Cardiac septum (tissue), 1 donor: Measurements from ENCODE around the gene KRTCAP2. TPM values are rescaled to one million over a fixed set of nuclear protein-coding genes. Genes with fewer than 3 reads are reported as not detected.
"Not testable (repeated sequence)": the region's sequence is repeated elsewhere in the genome, so short reads cannot be mapped to it uniquely, and the experiment has no call there.

Experiments
- DNase-seq: peaks from one replicate; pipeline ENCODE4 v3.0.0-alpha.2; 2020; ENCODE audit warnings: low spot score
- intact Hi-C: fragments of 100-400 bp; cut with DNase I; formaldehyde crosslinking; loops from one replicate; pipeline ENCODE4 v1.14.0; 2022
- total RNA-seq: library from RNA; stranded (reverse); fragmentation: NEBNext Ultra II Directional; extraction: Animal tissue kit (Norgen Biotek cat#: 25700); gene quantifications from one replicate; pipeline ENCODE4 v1.2.1, GENCODE V29; 2021
- donor health status: DM: no; HTN: no; CAD: no.

KRTCAP2 gene
- total RNA-seq, 1 donor from 2014 or later = 112 TPM

DNA sequence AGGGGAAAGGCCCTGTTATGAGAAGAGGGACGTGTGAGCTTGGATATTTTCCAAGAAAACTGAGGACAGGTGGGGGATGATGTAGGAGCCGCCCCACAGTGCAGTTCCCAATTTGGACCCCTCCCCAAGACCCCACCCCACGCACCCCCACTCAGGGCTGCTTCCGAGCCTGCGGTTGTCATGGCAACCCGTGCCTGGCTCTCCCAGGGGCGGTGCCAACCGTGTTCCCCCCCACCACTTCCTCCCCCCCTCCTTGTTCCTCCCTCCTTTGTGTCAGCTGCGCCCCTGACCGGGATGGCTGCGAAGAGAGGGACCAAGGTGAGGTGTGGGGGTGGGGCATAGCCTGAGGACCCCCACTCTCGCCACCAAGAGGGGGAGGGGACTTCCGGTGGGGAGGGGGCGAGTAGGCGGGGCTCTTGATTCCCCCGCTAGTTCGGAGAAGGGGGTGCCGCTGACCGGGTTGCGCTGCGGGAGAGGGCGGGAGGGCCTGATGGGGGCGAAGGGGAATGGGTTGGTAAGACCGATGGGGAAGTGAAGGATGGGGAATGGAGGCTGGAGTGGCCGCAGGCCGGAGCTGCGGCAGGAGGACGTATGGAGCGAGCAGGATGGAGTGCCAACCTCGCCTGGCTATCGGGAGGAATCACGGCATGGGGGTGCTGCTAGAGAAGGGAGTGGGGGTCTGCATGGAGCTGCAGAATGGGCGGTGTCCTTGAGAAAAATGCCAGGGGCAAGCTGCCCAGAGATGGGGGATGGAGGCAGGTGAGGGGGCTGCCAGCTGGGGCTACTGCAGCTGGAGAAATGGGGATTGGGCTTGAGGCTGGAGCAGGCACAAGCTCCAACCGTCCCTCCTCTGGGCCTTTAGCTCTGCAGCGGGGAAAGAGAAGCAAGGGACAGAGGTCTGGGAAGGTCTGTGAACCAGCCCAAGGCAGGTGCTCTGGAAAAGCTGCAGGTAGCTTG, 1.5 kb upstream of the KRTCAP2 start:
- peak; percentile 75 for DNase-seq
- intact Hi-C loops = loop anchor here (5.0 kb wide), 1 partner anchor 53 kb away; no protein-coding TSS in a partner anchor

DNA sequence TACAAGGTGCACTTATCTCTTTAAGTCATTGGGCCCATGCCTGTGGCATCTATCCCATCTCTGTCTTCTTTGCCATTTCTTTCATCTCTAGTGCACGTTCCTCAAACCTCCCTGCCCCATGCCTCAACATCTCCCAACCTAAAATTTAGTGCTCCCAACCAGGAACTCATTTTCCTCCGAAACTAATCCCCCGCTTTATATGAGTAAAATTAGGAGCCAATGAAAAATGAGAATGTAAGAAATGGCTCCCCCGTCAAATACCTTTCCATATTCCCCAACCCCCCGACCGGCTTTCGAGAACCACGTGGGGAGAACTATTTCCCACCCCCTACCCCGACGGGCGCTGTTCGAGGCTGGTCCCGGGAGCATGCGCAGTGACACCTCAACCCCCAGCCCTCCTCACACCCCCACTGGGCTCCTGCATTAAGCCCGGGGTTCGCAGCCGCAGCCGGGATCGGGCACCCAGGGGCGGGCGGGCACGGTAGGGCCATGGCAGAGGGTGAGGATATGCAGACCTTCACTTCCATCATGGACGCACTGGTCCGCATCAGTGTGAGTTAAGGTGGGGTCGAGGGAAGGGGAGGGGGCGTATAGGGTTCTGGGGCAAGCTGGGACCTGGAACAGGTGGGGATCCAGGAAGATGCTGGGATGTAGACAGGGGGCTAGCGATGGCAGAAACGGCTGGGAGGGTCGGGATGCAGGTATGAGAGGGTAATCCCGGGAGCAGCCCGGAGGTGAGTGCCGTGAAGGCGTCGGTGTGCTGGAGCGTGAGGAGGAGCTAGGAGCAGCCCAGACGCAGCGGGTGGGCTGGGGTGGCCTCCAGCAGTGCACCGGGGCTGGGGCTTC, 597 bp upstream of the KRTCAP2 start, which contains the start of gene TRIM46:
Gene TRIM46, plus strand, starts transcription at position 372 of the 846 bp plus-strand sequence. Its CDS starts 118 bp downstream, at position 490.
- peak; percentile 74 for DNase-seq
- intact Hi-C loops = no loop called here

DNA sequence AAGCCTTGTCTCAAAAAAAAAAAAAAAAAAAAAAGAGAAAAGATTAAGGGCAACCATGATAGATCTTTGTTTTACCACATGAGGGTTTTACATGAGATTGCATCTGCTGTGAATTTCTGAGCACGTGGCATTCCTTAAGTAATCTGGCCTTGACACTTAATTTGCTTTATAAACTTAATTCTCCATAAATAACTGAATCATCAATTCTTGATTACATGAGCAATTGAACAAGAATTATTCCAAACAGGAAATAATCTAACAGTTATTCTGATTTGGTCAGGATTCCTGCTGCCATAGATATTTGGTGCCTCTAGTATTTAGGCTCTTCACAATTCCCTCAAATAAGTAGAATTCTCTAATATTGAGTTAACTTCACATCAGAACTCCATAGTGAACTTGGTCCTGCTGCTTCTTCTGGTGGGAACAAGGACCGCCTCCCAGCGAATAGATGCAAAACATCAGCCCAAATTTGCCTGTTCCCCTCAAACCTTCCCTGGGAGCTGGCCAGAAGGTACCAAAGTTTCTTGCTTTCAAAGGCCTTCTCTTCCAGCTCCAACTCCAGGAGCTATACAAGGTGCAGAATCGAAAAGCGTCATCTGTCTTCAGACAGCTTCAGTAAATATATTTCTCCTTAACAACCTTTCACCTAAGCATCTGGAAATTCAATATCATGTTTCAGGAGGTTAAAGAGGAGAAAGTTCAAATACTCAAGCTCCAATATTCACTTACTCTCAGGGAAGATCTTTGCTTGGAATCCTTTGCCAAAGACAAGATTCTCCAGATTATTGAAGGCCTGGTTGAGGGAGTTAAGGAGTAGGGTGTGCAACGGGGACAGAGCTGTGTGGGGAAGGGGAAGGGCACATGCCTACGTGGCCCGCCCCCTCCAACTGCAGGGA, 1.0 kb downstream of the KRTCAP2 start:
- intact Hi-C loops = no loop called here
- no peak for DNase-seq

DNA sequence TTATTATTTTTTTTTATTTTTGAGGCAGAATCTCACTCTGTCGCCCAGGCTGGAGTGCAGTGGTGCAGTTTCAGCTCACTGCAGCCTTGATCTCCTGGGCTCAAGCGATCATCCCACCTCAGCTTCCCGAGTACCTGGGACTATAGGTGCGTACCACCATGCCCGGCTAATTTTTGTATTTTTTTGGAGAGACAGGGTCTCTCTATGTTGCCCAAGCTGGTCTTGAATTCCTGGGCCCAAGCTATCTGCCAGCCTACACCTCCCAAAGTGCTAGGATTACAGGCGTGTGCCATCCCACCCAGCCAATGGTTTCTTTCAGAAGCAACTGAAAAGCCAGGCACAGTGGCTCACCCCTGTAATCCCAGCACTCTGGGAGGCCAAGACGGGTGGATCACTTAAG, 2.3 kb downstream of the KRTCAP2 start:
- intact Hi-C loops = no loop called here
- DNase-seq = no peak

DNA sequence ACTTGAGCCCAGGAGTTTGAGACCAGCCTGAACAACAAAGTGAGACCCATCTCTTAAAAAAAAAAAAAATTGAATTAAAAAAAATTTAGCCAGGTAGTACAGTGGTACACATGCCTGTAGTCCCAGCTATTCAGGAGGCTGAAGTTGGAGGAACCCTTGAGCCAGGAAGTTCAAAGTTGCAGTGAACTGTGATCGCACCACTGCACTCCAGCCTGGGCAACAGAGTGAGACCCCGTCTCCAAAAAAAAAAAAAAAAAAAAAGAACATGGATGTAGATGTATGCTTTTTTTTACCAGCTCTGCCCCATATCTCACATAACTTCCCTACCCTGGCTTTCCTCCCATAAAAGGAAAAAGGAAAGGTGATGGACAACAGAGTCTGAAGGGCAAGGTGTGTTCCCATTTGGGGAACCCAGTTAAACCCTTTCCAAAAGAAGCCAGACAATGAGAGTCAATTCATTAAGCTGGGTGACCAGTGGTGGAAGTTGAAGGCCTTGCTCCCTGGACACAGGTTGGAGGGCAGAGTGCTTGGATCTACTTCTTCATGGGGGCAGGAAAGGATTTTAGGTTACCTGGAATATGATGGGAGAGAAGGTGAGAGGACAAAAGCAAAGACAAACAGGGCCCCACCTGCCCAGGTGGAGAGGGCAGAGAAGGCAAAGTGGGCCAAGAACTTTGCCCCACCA, 2.9 kb downstream of the KRTCAP2 start:
- intact Hi-C loops = no loop called here
- no peak for DNase-seq

DNA sequence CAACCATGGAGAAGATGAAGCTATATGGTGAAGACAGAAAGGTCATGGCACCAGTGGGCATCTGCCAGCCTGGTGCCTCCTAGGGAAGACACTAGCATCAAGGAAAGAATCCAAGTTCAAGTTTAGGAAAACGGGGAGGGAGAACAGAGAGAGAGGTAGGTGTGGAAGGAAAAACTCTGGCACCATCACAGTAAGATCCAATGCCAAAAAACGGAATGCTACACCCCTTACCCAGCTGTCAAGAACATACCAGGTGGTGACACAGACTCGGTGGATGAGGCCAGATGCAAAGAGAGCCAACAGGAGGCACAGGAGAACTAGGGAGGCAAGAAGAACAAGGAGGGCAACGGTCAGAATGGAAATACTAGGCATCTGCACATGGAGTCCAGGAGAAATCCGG, 3.6 kb downstream of the KRTCAP2 start:
- intact Hi-C loops = no loop called here
- DNase-seq = no peak

DNA sequence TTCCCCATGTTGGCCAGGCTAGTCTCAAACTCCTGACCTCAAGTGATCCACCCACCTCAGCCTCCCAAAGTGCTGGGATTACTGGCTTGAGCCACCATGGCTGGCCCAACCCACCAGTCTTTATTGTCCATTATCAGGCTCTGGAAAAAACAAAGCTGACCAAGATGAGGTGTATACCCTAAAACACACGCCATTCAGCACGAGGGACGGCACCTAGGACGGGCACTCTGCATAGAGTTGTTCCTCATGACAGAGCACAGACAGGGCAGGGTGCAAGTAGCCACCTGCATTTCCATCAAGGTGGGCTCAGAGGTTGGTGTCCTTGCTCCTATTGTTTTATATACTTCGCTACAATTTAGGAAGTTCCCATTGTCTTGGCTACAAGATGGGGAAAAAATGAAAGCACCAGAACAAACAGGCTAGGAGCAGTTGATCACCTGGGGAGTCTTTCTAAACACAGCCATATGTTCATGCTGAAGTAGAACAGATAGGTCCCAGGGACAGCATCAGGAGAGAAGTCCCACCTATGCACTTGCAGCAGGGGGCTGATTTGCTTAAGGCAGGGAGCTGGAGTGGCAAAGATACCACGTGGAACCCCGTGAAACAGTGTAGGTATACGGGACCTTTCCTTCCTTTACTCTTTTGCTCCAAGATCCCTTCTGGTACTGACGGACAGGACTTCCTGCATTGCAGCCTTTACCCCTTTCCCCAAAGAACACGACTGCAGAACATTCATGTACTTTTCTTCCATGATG, 4.5 kb downstream of the KRTCAP2 start:
- no peak for DNase-seq
- intact Hi-C loops = loop anchor here (1.0 kb wide), 1 partner anchor 77 kb away; no protein-coding TSS in a partner anchor

DNA sequence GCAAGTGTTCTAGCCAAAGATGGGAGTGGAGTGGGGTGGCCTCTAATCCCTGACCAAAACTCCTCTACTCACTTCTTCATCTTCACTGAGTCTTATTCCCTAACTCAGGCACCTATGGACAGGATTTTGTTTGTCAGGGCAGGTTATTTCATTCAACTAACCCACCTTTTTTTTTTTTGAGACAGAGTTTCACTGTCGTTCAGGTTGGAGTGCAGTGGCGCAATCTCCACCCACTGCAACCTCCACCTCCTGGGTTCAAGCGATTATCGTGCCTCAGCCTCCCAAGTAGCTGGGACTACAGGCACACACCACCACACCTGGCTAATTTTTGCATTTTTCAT, 5.0 kb downstream of the KRTCAP2 start:
- intact Hi-C loops = loop anchor here (1.0 kb wide), 1 partner anchor 77 kb away; no protein-coding TSS in a partner anchor
- DNase-seq = not testable (repeated sequence)

DNA sequence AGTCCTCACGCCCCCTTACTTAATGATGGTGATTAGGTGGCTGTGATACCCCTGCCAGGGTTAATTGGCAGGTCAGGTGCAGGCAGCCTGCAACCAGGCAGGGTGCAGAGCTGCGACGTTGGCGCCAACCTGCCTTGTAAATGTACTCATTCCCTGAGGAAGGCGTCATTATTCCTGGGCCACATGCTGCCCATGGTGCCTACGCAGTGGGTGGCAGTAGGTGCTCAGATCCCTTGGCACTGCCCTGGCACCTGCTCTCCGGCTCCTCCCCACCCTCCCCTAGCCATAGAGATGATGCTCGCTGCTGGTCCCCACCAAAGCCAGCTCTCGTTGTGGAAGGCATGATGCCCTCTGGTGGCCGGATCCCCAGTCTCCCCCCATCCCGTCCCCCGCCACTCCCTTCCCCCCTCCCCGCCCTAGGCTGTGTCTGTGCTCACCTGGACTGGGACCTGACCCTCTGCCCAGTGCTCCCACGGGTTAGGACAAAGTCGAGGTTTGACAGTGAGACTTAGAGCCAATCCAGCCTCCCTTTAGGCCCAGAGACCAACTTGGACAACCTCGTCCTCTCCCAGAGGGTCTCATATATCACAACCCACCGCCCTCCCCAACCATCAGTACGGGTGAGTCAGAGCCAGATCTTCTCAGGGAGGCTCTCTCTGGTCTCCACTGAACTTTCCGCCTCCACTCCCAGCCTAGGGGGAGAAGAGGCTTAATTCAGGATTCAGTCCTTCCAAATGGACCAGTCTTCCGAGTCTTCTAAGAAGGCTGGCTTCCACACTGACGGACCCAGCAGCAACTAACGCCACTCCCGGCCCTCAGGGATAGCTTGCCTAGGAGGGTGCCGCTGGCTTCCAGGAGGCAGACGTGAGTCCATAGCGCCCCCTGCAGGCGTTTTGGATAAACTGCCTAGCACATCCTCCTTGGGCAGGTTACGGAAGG, 5.7 kb downstream of the KRTCAP2 start:
- intact Hi-C loops = loop anchor here (1.0 to 2.0 kb wide), 3 partner anchors 39 to 76 kb away; no protein-coding TSS in a partner anchor
- peak; percentile 95 for DNase-seq

DNA sequence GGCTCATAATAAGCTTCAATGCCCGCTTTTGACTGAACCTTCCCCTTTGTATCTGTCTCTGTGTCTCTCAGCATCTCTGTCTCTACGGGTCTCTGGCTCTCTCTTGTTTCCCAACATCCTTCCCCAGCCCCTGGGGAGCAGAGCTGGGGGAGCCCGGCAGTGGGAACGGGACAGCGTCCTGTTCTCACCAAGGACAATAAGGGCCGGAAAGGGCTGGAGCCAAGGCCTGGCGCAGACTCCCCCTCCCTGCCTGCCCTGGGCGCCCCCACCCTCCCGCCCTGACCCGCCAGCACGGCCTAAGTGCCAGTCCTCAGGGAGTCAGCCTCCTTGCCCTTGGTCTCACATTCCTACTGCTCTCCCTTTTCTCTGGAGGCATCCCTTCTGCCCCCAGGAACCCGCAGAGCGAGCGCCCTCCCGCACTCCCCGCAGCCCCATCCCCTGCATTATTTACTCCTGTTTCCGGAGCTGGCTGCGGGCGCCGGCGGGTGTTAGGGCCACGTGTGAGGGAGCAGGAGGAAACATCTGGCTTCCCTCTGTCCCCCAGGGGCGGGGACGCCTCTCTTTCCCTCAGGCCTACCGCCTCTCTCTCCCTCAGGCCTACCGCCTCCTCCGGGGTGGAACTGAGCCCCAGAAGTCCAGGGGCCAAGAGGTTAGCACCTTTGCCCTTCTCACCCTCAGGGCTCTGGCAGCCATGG, 6.5 kb downstream of the KRTCAP2 start:
- intact Hi-C loops = loop anchor here (1.0 to 2.0 kb wide), 2 partner anchors 38 to 72 kb away; no protein-coding TSS in a partner anchor
- no peak for DNase-seq

DNA sequence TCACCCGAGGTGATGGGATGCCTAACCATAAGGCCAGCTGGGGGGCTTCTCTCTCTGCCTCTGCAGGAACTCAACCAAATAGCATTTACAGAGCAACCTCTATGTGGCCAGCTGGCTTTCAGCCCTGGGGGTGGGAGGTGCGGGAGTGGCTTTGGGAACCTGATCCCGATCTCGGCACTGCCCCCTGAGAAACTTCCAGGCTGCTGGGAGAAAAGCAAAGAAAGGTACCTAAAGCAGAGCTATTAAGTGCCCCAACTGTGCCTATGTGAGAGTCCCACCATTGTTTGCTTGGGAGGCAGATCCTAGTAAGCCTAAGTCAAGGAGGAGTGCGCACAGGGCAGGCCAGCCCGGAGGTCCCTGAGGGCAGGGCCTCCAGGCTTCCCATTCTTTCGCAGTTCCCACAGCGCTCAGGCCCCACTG, 7.0 kb downstream of the KRTCAP2 start:
- no peak for DNase-seq
- intact Hi-C loops = loop anchor here (2.0 kb wide), 1 partner anchor 37 kb away; no protein-coding TSS in a partner anchor

DNA sequence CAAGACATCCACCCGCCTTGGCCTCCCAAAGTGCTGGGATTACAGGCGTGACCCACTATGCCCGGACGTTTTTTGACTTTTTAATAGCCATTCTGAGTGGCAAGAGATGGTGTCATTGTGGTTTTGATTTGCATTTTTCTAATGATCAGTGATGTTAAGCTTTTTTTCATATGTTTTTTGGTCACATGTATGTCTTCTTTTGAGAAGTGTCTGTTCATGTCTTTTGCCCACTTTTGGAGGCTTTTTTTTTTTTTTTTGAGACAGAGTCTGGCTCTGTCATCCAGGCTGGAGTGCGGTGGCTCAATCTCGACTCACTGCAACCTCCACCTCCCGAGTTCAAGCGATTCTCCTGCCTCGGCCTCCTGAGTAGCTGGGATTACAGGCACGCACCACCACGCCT, 8.5 kb downstream of the KRTCAP2 start:
- intact Hi-C loops, DNase-seq: not testable (repeated sequence)

DNA sequence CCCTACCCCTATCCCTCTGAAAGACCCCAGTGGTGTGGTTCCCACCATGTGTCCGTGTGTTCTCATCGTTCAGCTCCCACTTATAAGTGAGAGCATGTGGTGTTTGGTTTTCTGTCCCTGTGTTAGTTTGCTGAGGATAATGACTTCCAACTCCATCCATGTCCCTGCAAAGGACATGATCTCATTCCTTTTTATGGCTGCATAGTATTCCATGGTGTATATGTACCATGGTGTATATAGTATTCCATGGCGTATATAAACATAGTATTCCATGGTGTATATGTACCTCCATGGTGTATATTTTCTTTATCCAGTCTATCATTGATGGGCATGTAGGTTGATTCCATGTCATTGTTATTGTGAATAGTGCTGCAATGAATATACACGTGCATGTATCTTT, 9.3 kb downstream of the KRTCAP2 start:
- intact Hi-C loops, DNase-seq: not testable (repeated sequence)

DNA sequence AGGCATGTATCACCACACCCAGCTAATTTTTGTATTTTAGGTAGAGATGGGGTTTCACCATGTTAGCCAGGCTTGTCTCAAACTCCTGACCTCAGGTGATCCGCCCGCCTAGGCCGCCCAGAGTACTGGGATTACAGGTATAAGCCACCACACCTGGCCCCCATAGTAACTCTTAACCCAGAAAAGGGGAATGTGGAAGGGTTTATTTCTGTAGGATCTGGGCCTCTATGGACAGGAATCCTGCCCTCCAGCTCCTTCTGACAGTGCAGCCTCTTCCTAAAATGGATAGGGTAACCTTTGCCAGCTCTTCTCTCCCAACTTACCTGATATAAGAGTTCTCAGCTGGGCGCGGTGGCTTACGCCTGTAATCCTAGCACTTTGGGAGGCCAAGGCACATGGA, 10.5 kb downstream of the KRTCAP2 start:
- intact Hi-C loops, DNase-seq: not testable (repeated sequence)

DNA sequence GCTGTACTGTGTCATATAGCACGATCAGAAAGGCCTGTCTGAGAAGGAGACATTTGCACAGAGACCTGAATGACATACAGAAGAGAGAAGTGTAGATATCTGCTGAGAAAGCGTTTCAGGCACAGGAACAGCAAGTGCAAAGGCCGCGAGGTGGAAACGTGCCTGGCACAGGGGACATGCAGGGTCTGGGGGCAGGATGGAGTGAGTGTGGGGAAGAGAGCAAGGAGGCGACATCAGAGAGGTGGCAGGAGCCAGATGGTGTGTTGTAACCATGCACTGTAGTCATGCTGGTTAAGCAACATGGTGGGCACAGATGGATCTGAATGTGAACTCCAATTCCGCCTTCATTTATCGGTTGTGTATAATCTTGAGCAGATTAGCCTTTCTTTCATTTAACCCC, 13.0 kb downstream of the KRTCAP2 start:
- intact Hi-C loops = no loop called here

DNA sequence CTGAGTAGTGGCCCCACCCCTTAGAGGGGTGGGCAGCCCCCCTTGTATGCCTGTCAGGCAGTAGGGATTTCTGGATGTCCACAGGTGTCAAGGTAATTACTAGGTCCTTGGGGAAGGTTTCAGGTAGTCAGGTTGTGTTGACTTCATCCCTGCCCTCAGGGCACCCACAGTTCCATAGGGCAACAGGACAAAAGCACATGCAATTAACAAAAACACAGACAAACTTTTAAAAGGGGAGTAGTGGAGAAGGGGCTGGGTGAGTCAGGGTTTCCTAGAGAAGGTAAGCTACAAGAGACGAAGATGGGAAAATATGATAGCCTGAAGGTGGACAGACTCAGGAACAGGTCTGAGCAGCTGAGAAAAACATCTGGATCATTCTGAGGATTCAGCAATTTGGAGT, 14.1 kb downstream of the KRTCAP2 start:
- intact Hi-C loops = no loop called here
- no peak for DNase-seq

More for the DNA sequence above, 13.0 kb downstream of the KRTCAP2 start:
- DNase-seq = no peak
